ENCODE data around the gene BMPER. TPM values are rescaled to one million over a fixed set of nuclear protein-coding genes. Genes with fewer than 3 reads are reported as not detected.

The BMPER gene
- total RNA-seq, 1 experiment from 2014 or later = 0.50 TPM

DNA sequence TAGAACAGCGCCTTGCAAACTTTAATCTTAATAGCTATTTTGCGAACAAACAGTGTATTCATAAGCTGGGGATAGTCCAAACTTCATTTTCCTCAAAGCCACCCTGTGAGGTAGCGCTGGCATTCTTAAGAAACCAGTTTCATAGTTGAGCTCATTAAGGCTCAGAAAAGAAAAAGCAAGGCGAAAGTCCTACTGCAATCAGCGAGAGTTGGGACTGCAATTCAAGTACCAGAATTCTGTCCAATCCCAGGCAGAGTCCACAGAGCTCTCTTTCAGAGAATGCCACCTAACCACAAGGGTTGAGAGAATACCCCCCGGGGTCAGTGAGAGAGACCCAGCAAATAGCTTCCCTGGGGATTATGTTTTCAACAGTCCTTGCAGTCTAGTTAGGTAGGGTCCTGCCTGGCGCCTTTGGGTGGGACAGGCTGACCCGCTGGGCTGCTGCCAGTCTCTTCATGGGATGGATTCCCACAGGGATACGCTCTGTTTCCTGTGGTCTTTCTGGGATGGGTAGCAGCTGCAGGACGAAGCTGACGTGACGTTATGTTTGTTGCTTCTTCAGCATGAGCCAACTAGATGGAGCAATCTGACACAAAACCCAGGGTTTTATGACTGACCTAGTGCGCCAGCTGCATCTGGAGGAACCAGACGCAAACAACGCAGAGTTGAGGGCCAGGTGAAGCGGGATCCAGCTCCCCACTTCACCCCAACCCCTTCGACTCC, 16.0 kb downstream of the BMPER start:
- Histone ChIP-seq H3K4me2 (peak overlapping the region; percentile 22; the same call in 1 of the 2 replicates), H3K4me1 (replicated peaks; ENCODE audit: insufficient read depth) (no peaks in the 10 kb centered on the region), H3K4me3 (no peak overlapping the region), H2AFZ (peak overlapping the region; percentile 11; the same call in 1 of the 2 replicates), H3K27me3 (ENCODE audit: insufficient read depth, low read depth) (peaks cover 32% of the 10 kb centered on the region), H4K20me1 (ENCODE audit: insufficient read depth) (no peaks in the 10 kb centered on the region), H3K79me2 (ENCODE audit: low read depth) (no peaks in the 10 kb centered on the region), H3K27ac (no peak overlapping the region), H3K36me3 (ENCODE audit: low read depth) (no peaks in the 10 kb centered on the region), H3K9me3 (ENCODE audit: insufficient read depth, low read depth) (no peaks in the 10 kb centered on the region), H3K9me2 (ENCODE audit: insufficient read depth) (no peaks in the 10 kb centered on the region), H3F3A (ENCODE audit: insufficient read depth, low read depth) (no peaks in the 10 kb centered on the region)
- DNase-seq = peak in 1 of 2 experiments; percentile 21
- intact Hi-C loops (cut with micrococcal nuclease; ENCODE audit: unreplicated experiment) = no loop called here
- BruUV-seq (replicated peaks) = no TSS peak
- TF ChIP-seq EZH2 (IDR thresholded peaks at IDR 0.05; ENCODE audit: low read depth) = no peak
- TF ChIP-seq, protein P1, sequence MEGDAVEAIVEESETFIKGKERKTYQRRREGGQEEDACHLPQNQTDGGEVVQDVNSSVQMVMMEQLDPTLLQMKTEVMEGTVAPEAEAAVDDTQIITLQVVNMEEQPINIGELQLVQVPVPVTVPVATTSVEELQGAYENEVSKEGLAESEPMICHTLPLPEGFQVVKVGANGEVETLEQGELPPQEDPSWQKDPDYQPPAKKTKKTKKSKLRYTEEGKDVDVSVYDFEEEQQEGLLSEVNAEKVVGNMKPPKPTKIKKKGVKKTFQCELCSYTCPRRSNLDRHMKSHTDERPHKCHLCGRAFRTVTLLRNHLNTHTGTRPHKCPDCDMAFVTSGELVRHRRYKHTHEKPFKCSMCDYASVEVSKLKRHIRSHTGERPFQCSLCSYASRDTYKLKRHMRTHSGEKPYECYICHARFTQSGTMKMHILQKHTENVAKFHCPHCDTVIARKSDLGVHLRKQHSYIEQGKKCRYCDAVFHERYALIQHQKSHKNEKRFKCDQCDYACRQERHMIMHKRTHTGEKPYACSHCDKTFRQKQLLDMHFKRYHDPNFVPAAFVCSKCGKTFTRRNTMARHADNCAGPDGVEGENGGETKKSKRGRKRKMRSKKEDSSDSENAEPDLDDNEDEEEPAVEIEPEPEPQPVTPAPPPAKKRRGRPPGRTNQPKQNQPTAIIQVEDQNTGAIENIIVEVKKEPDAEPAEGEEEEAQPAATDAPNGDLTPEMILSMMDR (conservative IDR thresholded peaks at IDR 0.05) = no peak
- ChIA-PET POLR2A (ENCODE audit: unreplicated experiment) (no interaction called here), CTCF (no interaction called here)

DNA sequence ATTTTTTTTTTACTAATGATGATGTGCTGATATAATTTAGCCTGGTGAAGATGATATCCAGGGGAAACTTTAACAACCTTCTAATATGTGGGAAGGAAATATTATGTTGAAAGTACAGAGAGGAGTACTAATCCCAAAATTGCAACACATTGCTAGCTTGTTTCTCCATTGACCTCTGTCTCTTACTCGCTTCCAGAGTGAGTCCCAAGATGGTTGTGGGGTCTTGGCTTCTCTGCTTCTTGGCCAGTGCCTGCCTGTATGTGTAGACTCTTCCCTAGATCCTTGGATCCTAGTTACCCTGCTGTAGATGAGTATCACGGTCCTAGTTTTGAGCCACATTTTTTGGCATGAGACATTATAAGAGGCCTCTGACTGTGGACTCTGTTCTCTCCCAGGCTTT, 17.5 kb downstream of the BMPER start:
- Histone ChIP-seq H3K4me1 (replicated peaks; ENCODE audit: insufficient read depth) (no peaks in the 10 kb centered on the region), H3K36me3 (ENCODE audit: low read depth) (no peaks in the 10 kb centered on the region), H3K27me3 (ENCODE audit: insufficient read depth, low read depth) (peaks cover 39% of the 10 kb centered on the region), H4K20me1 (ENCODE audit: insufficient read depth) (no peaks in the 10 kb centered on the region), H3K4me3 (no peak overlapping the region), H2AFZ (no peak overlapping the region), H3F3A (ENCODE audit: insufficient read depth, low read depth) (no peaks in the 10 kb centered on the region), H3K9me3 (ENCODE audit: insufficient read depth, low read depth) (no peaks in the 10 kb centered on the region), H3K79me2 (ENCODE audit: low read depth) (no peaks in the 10 kb centered on the region), H3K4me2 (no peak overlapping the region), H3K9me2 (ENCODE audit: insufficient read depth) (no peaks in the 10 kb centered on the region), H3K27ac (no peak overlapping the region)
- intact Hi-C loops (cut with micrococcal nuclease; ENCODE audit: unreplicated experiment) = no loop called here
- BruUV-seq (replicated peaks) = no TSS peak
- CTCF ChIA-PET = interaction anchor here (0.6 kb wide), 1 partner anchor 1320 kb away, joined by 5 read pairs; no protein-coding TSS in a partner anchor
- POLR2A ChIA-PET (ENCODE audit: unreplicated experiment) = no interaction called here
- TF ChIP-seq, protein P1 (conservative IDR thresholded peaks at IDR 0.05) = no peak
- no peak for DNase-seq

DNA sequence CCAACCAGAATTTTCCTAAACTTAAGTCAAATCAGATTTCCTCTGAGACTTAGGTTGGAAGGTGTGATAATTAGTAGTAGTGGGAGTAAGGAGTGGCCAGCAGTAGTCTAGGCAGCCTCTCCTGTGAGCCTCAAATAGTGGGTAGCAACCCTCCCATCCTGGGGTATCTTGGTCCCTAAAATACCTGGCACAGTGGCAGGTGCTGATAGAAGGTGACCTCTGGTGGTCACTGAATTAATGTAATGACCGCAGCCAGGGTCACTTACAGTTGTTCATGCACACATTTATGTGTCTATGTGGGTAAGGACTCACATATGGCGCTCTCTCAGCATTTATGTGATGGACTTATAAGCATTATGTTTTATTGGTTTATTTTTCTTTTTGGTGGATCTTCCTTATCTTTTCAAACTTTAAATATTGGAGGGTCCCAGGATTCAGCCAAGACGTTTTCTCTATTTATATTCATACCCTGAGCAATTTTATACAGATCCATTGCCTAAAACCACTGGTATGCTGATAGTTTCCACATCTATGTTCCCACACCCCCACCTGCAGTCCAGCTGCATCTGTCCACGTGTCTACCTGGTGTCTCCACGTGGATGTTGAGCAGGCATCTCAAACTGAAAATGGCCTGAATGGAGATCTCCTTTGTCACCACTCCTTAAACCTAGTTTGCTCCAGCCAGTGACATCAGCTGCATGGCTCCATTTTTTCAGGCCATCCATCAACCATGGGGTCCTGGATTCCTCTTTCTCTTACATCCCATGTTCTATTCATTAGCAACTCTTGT, 18.3 kb downstream of the BMPER start:
- Histone ChIP-seq H2AFZ (no peak overlapping the region), H3K36me3 (ENCODE audit: low read depth) (no peaks in the 10 kb centered on the region), H3K79me2 (ENCODE audit: low read depth) (no peaks in the 10 kb centered on the region), H3K4me3 (no peak overlapping the region), H3F3A (ENCODE audit: insufficient read depth, low read depth) (no peaks in the 10 kb centered on the region), H3K9me2 (ENCODE audit: insufficient read depth) (no peaks in the 10 kb centered on the region), H3K4me2 (no peak overlapping the region), H3K27ac (no peak overlapping the region), H3K4me1 (replicated peaks; ENCODE audit: insufficient read depth) (no peaks in the 10 kb centered on the region), H3K9me3 (ENCODE audit: insufficient read depth, low read depth) (no peaks in the 10 kb centered on the region), H3K27me3 (ENCODE audit: insufficient read depth, low read depth) (peaks cover 39% of the 10 kb centered on the region), H4K20me1 (ENCODE audit: insufficient read depth) (no peaks in the 10 kb centered on the region)
- CTCF ChIA-PET = interaction anchor here (0.6 kb wide), 1 partner anchor 1321 kb away, joined by 5 read pairs; no protein-coding TSS in a partner anchor
- no peak for TF ChIP-seq EZH2 (IDR thresholded peaks at IDR 0.05; ENCODE audit: low read depth)
- TF ChIP-seq, protein P1 (conservative IDR thresholded peaks at IDR 0.05) = no peak
- no peak for DNase-seq
- POLR2A ChIA-PET (ENCODE audit: unreplicated experiment) = no interaction called here
- intact Hi-C loops (cut with micrococcal nuclease; ENCODE audit: unreplicated experiment) = no loop called here
- no TSS peak for BruUV-seq (replicated peaks)
